IPS-11a (cell line): ENCODE results near the gene PRR35.

ENCODE experiments used
- H3K4me3 ChIP-seq: one replicate; pipeline ENCODE4 v1.5.1; 2013; ENCODE audit warnings: low read depth, low read length, control low read depth

PRR35 gene

GRCh38 chr16:546909-547770 is 13.1 kb upstream of the PRR35 start:
- no peak overlapping the region for H3K4me3 ChIP-seq

- no peak overlapping the region for H3K4me3 ChIP-seq
Observed at GRCh38 chr16:548586-548985, 11.6 kb upstream of the PRR35 start.

- no peak overlapping the region for H3K4me3 ChIP-seq
Observed at GRCh38 chr16:549544-550263, 10.5 kb upstream of the PRR35 start.

- no peak overlapping the region for H3K4me3 ChIP-seq
Observed at GRCh38 chr16:551210-551609, 9.0 kb upstream of the PRR35 start.

- no peak overlapping the region for H3K4me3 ChIP-seq
Observed at GRCh38 chr16:552171-552570, 8.0 kb upstream of the PRR35 start.

GRCh38 chr16:553601-554296 is 6.4 kb upstream of the PRR35 start:
- H3K4me3 ChIP-seq: no peak overlapping the region

- H3K4me3 ChIP-seq: no peak overlapping the region
Observed at GRCh38 chr16:554297-554621, 5.9 kb upstream of the PRR35 start.

- no peak overlapping the region for H3K4me3 ChIP-seq
Observed at GRCh38 chr16:554640-555365, 5.4 kb upstream of the PRR35 start.

GRCh38 chr16:555528-556473 is 4.4 kb upstream of the PRR35 start:
- no peak overlapping the region for H3K4me3 ChIP-seq

GRCh38 chr16:556474-557173 is 3.6 kb upstream of the PRR35 start:
- no peak overlapping the region for H3K4me3 ChIP-seq

- H3K4me3 ChIP-seq: no peak overlapping the region
Observed at GRCh38 chr16:557463-558297, 2.5 kb upstream of the PRR35 start.

GRCh38 chr16:558298-559020 is 1.7 kb upstream of the PRR35 start:
- no peak overlapping the region for H3K4me3 ChIP-seq

- no peak overlapping the region for H3K4me3 ChIP-seq
Observed at GRCh38 chr16:559021-559380, 1.2 kb upstream of the PRR35 start.

GRCh38 chr16:559411-560203 is 587 bp upstream of the PRR35 start:
- H3K4me3 ChIP-seq: no peak overlapping the region

- H3K4me3 ChIP-seq: no peak overlapping the region
Observed at GRCh38 chr16:560701-561412, 663 bp downstream of the PRR35 start.

- no peak overlapping the region for H3K4me3 ChIP-seq
Observed at GRCh38 chr16:561413-561794, 1.2 kb downstream of the PRR35 start.
